Measurements from ENCODE around the gene C9orf85. TPM values are rescaled to one million over a fixed set of nuclear protein-coding genes. Genes with fewer than 3 reads are reported as not detected.

C9orf85 gene
- total and polyA plus RNA-seq, 2 of the 4 experiments (the other 2 are of a cell fraction), result 4.3 to 8.4 TPM

- BruUV-seq (replicated peaks), result no TSS peak
- ChIA-PET POLR2A (ENCODE audit: unreplicated experiment) (no interaction called here), CTCF (no interaction called here)
- no peak overlapping the region for H3K23ac ChIP-seq (ENCODE audit: low read depth, low read length)
- no peak overlapping the region for H2AK9ac ChIP-seq (replicated peaks; ENCODE audit: low read depth, low read length, poor library complexity)
- no peak overlapping the region for H3K56ac ChIP-seq (ENCODE audit: extremely low read depth, insufficient read depth, low read length)
- H3K79me1 ChIP-seq (ENCODE audit: low read depth in 1 of 2, low read length in 2 of 2), result peaks cover 10 to 15% of the 10 kb centered on the region in 2 experiments; a peak in 2 of 4 replicates
- H3K4me3 ChIP-seq (ENCODE audit: insufficient read depth, low read depth, low read length), result no peak overlapping the region
- H2BK120ac ChIP-seq (ENCODE audit: low read depth, low read length), result no peak overlapping the region
- no peak overlapping the region for H2BK5ac ChIP-seq (ENCODE audit: low read depth, low read length, poor library complexity, severe bottlenecking)
- H2BK15ac ChIP-seq (ENCODE audit: low read depth, low read length), result no peak overlapping the region
- no peak overlapping the region for H3K4ac ChIP-seq (ENCODE audit: low read depth, low read length)
- H3K4me1 ChIP-seq (ENCODE audit: control insufficient read depth, insufficient read depth, low read length), result 0 out of 2 replicates have a peak, but pooled peaks cover 1% of the 10 kb centered on the region
- DNase-seq (no peak), ATAC-seq (ENCODE audit: low read depth) (no peak)
- H3K27me3 ChIP-seq (ENCODE audit: control insufficient read depth, insufficient read depth, low read length), result no peaks in the 10 kb centered on the region
- H3K14ac ChIP-seq (replicated peaks; ENCODE audit: low read depth, low read length), result no peak overlapping the region
- H3K9me3 ChIP-seq (ENCODE audit: control insufficient read depth, insufficient read depth, low read length), result peaks cover 3% of the 10 kb centered on the region
- H2AK5ac ChIP-seq (ENCODE audit: low read depth, low read length), result no peak overlapping the region
- TF ChIP-seq CEBPB (IDR thresholded peaks at IDR 0.05; ENCODE audit: low read depth, low read length) (no peak), MAZ (IDR thresholded peaks at IDR 0.05; ENCODE audit: borderline replicate concordance, low read depth, low read length) (no peak), POLR2A (IDR thresholded peaks at IDR 0.05; ENCODE audit: low read depth, low read length) (no peak), RCOR1 (IDR thresholded peaks at IDR 0.05; ENCODE audit: insufficient replicate concordance, low read length) (no peak), MXI1 (IDR thresholded peaks at IDR 0.05; ENCODE audit: borderline replicate concordance, low read depth, low read length) (no peak), BHLHE40 (IDR thresholded peaks at IDR 0.05; ENCODE audit: low read depth, low read length) (no peak), NFE2L2 (IDR thresholded peaks at IDR 0.05; ENCODE audit: low read depth, low read length) (no peak), ELK1 (IDR thresholded peaks at IDR 0.05; ENCODE audit: borderline replicate concordance, low read depth, low read length) (no peak), RFX5 (IDR thresholded peaks at IDR 0.05; ENCODE audit: low read depth, low read length) (no peak), SMC3 (IDR thresholded peaks at IDR 0.05; ENCODE audit: low read depth, low read length) (no peak), CHD1 (IDR thresholded peaks at IDR 0.05; ENCODE audit: low read depth, low read length) (no peak), FOS (IDR thresholded peaks at IDR 0.05; ENCODE audit: low read depth, low read length) (no peak), MAFK (IDR thresholded peaks at IDR 0.05; ENCODE audit: low read depth, low read length) (no peak), RAD21 (IDR thresholded peaks at IDR 0.05; ENCODE audit: low read length) (no peak)
- TF ChIP-seq, protein P1, sequence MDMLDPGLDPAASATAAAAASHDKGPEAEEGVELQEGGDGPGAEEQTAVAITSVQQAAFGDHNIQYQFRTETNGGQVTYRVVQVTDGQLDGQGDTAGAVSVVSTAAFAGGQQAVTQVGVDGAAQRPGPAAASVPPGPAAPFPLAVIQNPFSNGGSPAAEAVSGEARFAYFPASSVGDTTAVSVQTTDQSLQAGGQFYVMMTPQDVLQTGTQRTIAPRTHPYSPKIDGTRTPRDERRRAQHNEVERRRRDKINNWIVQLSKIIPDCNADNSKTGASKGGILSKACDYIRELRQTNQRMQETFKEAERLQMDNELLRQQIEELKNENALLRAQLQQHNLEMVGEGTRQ (IDR thresholded peaks at IDR 0.05; ENCODE audit: low read depth, low read length), result no peak
- TF ChIP-seq, protein P2, sequence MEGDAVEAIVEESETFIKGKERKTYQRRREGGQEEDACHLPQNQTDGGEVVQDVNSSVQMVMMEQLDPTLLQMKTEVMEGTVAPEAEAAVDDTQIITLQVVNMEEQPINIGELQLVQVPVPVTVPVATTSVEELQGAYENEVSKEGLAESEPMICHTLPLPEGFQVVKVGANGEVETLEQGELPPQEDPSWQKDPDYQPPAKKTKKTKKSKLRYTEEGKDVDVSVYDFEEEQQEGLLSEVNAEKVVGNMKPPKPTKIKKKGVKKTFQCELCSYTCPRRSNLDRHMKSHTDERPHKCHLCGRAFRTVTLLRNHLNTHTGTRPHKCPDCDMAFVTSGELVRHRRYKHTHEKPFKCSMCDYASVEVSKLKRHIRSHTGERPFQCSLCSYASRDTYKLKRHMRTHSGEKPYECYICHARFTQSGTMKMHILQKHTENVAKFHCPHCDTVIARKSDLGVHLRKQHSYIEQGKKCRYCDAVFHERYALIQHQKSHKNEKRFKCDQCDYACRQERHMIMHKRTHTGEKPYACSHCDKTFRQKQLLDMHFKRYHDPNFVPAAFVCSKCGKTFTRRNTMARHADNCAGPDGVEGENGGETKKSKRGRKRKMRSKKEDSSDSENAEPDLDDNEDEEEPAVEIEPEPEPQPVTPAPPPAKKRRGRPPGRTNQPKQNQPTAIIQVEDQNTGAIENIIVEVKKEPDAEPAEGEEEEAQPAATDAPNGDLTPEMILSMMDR (conservative IDR thresholded peaks at IDR 0.05; ENCODE audit: low read depth, low read length), result no peak
- H3K4me2 ChIP-seq (ENCODE audit: low read depth, low read length), result no peak overlapping the region
- H4K20me1 ChIP-seq (ENCODE audit: insufficient read depth, low read length), result peaks cover 4% of the 10 kb centered on the region
- in situ Hi-C loops (cut with MboI; ENCODE audit: low sequenced_read_pairs) (no loop called here), intact Hi-C loops (cut with micrococcal nuclease) (no loop called here), dilution Hi-C loops (cut with HindIII; ENCODE audit: low sequenced_read_pairs, unreplicated experiment) (no loop called here)
- H3K18ac ChIP-seq (ENCODE audit: low read depth, low read length), result no peak overlapping the region
- H3K9ac ChIP-seq (ENCODE audit: low read depth, low read length), result no peak overlapping the region
- H3K36me3 ChIP-seq (ENCODE audit: control insufficient read depth, insufficient read depth, low read length), result no peaks in the 10 kb centered on the region
- no peak overlapping the region for H3K27ac ChIP-seq (ENCODE audit: insufficient read depth, low read length)
- no CpG with 5 or more reads among the region's 2 CpGs for WGBS, 2 experiments (ENCODE audit: extremely low coverage in 2 of 2, insufficient read length in 1 of 2)
- H3K9me1 ChIP-seq (ENCODE audit: insufficient read depth, low read length), result no peaks in the 10 kb centered on the region; the same call in 1 of the 2 replicates
- no peak overlapping the region for H2BK20ac ChIP-seq (ENCODE audit: low read depth, low read length)
- no peak overlapping the region for H4K91ac ChIP-seq (ENCODE audit: insufficient read depth, low read depth, low read length)
- H4K5ac ChIP-seq (ENCODE audit: low read depth, low read length), result no peak overlapping the region
- no peak overlapping the region for H4K8ac ChIP-seq (ENCODE audit: low read depth in 2 of 2, low read length in 2 of 2)
- H2AFZ ChIP-seq (replicated peaks; ENCODE audit: low read length, poor library complexity), result no peak overlapping the region
These were observed 26.0 kb upstream of the C9orf85 start for GRCh38 chr9:71885467-71885866.
